HL-60 (cell line): ENCODE results near the gene MSI2.

Experiments used
- DNase-seq, 2 experiments: peaks; one replicate each; pipeline ENCODE4 v3.0.0-alpha.2; 2010 to 2020; ENCODE audit warnings: low read depth in 1 of 2, low spot score in 1 of 2
- H3K27ac ChIP-seq: fragments of 250-450 bp; sonication (Bioruptor Pico); replicated peaks from 2 replicates; pipeline ENCODE4 v1.5.1; 2020; ENCODE audit warnings: mild to moderate bottlenecking, moderate library complexity
- H3K27me3 ChIP-seq: fragments of 250-450 bp; sonication (Bioruptor Pico); 2 replicates; pipeline ENCODE4 v1.5.1; 2021; ENCODE audit warnings: mild to moderate bottlenecking, moderate library complexity; ENCODE audit not compliant: insufficient read depth, poor library complexity, severe bottlenecking
- H3K4me3 ChIP-seq: replicated peaks from 2 replicates; pipeline ENCODE4 v1.5.1; 2011; ENCODE audit warnings: mild to moderate bottlenecking, control low read depth, low read length; ENCODE audit not compliant: insufficient read depth
- CTCF ChIP-seq: IDR thresholded peaks from one replicate; pipeline ENCODE4 v1.5.1; 2011; ENCODE audit warnings: low read length, control low read depth, inconsistent platforms; ENCODE audit not compliant: insufficient read depth
- GABPA ChIP-seq: IDR thresholded peaks from 2 replicates; pipeline ENCODE4 v1.6.1; 2012; ENCODE audit warnings: low read depth
- POLR2AphosphoS5 ChIP-seq: IDR thresholded peaks from 2 replicates; pipeline ENCODE4 v1.6.1; 2012; ENCODE audit warnings: low read depth
- SPI1 ChIP-seq: IDR thresholded peaks from 2 replicates; pipeline ENCODE4 v1.6.1; 2012; ENCODE audit warnings: low read depth, mild to moderate bottlenecking, borderline replicate concordance
- TF ChIP-seq, protein P1 (sequence below): IDR thresholded peaks from 2 replicates; pipeline ENCODE4 v1.6.1; 2012; ENCODE audit warnings: low read depth; ENCODE audit not compliant: insufficient replicate concordance

The MSI2 gene

GRCh38 chr17:57257195-57257894 lies 1.0 kb downstream of the MSI2 start:
- Histone ChIP-seq H3K27ac (peak overlapping the region; percentile 52), H3K4me3 (peak overlapping the region; percentile 69), H3K27me3 (no peaks in the 10 kb centered on the region)
- no peak for DNase-seq
- TF ChIP-seq POLR2AphosphoS5 (no peak), GABPA (no peak), CTCF (no peak), SPI1 (no peak)
- TF ChIP-seq, protein P1, sequence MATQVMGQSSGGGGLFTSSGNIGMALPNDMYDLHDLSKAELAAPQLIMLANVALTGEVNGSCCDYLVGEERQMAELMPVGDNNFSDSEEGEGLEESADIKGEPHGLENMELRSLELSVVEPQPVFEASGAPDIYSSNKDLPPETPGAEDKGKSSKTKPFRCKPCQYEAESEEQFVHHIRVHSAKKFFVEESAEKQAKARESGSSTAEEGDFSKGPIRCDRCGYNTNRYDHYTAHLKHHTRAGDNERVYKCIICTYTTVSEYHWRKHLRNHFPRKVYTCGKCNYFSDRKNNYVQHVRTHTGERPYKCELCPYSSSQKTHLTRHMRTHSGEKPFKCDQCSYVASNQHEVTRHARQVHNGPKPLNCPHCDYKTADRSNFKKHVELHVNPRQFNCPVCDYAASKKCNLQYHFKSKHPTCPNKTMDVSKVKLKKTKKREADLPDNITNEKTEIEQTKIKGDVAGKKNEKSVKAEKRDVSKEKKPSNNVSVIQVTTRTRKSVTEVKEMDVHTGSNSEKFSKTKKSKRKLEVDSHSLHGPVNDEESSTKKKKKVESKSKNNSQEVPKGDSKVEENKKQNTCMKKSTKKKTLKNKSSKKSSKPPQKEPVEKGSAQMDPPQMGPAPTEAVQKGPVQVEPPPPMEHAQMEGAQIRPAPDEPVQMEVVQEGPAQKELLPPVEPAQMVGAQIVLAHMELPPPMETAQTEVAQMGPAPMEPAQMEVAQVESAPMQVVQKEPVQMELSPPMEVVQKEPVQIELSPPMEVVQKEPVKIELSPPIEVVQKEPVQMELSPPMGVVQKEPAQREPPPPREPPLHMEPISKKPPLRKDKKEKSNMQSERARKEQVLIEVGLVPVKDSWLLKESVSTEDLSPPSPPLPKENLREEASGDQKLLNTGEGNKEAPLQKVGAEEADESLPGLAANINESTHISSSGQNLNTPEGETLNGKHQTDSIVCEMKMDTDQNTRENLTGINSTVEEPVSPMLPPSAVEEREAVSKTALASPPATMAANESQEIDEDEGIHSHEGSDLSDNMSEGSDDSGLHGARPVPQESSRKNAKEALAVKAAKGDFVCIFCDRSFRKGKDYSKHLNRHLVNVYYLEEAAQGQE: no peak

DNA sequence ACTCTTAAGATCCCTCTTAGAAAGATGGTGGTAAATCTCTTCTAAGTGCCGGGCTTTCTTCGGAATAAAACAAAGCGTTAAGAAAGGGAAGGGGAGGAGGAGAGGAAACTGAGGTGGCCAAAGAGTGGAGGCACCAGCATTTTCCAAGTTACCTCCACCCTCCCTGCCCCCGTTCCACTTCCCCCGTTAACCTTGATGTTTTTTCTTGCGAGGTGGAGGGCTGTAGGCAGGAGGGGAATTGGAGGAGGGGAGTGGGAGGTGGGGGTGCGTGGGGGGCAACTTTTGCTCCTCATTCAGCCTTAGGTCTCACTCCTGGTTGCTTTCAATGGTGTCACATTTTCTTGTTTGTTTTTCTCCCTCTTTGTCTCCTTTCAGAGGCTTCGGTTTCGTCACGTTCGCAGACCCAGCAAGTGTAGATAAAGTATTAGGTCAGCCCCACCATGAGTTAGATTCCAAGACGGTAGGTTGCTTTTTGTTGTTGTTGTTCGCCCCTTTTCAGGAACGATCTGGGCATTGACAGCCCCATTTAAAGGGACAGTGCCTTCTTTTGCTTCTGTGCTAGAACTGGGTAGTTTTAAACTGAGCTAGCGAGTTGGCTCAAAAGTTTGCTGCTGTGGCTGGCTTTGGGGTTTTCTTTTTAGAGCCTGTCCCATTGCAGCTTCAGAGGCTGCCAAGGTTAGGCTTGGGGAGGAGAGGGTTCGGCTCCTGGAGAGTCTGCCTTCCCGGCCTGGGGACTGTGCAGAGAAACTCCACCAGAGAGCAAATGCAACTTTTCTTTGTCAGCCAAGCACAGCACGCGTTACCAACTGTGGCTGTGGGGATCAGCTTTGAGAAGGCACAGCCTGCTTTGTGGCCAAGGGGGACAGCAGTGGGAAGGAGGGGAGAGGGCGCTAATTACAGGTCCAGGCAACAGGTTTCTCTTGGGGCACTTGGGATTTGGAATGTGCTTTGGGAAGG lies 1.9 kb downstream of the MSI2 start:
- no peaks in the 10 kb centered on the region for H3K27me3 ChIP-seq
- no peak for DNase-seq
- H3K4me3 ChIP-seq: peak overlapping the region; percentile 69
- TF ChIP-seq GABPA (no peak), SPI1 (no peak)
- peak overlapping the region; percentile 52 for H3K27ac ChIP-seq

GRCh38 chr17:57259306-57259705 lies 3.0 kb downstream of the MSI2 start:
- Histone ChIP-seq H3K27ac (no peak overlapping the region), H3K27me3 (no peaks in the 10 kb centered on the region), H3K4me3 (no peak overlapping the region)
- TF ChIP-seq POLR2AphosphoS5 (no peak), GABPA (no peak), SPI1 (no peak), CTCF (no peak)
- TF ChIP-seq, protein P1: no peak
- no peak for DNase-seq

- Histone ChIP-seq H3K4me3 (no peak overlapping the region), H3K27me3 (no peaks in the 10 kb centered on the region), H3K27ac (no peak overlapping the region)
- TF ChIP-seq CTCF (no peak), GABPA (no peak), SPI1 (no peak), POLR2AphosphoS5 (no peak)
- TF ChIP-seq, protein P1: no peak
- no peak for DNase-seq
Measured at GRCh38 chr17:57259817-57260216, 3.5 kb downstream of the MSI2 start.
